Keratinocyte (primary cell): ENCODE results near the gene ASB4. TPM values are rescaled to one million over a fixed set of nuclear protein-coding genes. Genes with fewer than 3 reads are reported as not detected.

ENCODE experiments used
- DNase-seq: peaks from one replicate; pipeline ENCODE4 v3.0.0-alpha.2; 2011; ENCODE audit warnings: low read depth, missing footprints, low spot score
- FAIRE-seq: peaks from 2 replicates; lab custom pipeline; 2011; peaks lifted over from hg19 to GRCh38; lab: Jason Lieb, UNC
- H2AFZ ChIP-seq: 2 replicates; pipeline ENCODE4 v1.6.0; 2012; ENCODE audit warnings: low read length, control low read depth, inconsistent platforms; ENCODE audit not compliant: control insufficient read depth
- H3K27ac ChIP-seq: 2 replicates; pipeline ENCODE4 v1.5.1; 2011; ENCODE audit warnings: low read length; ENCODE audit not compliant: control insufficient read depth, insufficient read depth
- H3K27me3 ChIP-seq: 3 replicates; pipeline ENCODE4 v1.6.0; 2011; ENCODE audit warnings: low read length; ENCODE audit not compliant: control insufficient read depth, insufficient read depth; ENCODE audit errors: extremely low read depth
- H3K36me3 ChIP-seq, 2 experiments: 2 replicates in 1 of 2; 3 replicates in 1 of 2; pipeline ENCODE4 v1.5.1; 2011; ENCODE audit warnings: low read length in 2 of 2, mild to moderate bottlenecking in 1 of 2; ENCODE audit not compliant: control insufficient read depth in 2 of 2, insufficient read depth in 2 of 2; ENCODE audit errors: extremely low read depth in 1 of 2
- H3K4me1 ChIP-seq: 3 replicates; pipeline ENCODE4 v1.5.1; 2011; ENCODE audit warnings: low read length; ENCODE audit not compliant: control insufficient read depth, insufficient read depth; ENCODE audit errors: extremely low read depth
- H3K4me2 ChIP-seq: 3 replicates; pipeline ENCODE4 v1.6.0; 2011; ENCODE audit warnings: low read depth, low read length; ENCODE audit not compliant: control insufficient read depth, insufficient read depth; ENCODE audit errors: extremely low read depth
- H3K4me3 ChIP-seq, 3 experiments: fragments of 200-600 bp in 1 of 3; sonication (generic) in 1 of 3; 2 replicates in 2 of 3; 3 replicates in 1 of 3; pipeline ENCODE4 v1.5.1; 2011 to 2016; ENCODE audit warnings: low read length in 3 of 3, mild to moderate bottlenecking in 3 of 3, control low read depth in 2 of 3, inconsistent platforms in 1 of 3, low read depth in 1 of 3, mixed read lengths in 1 of 3, mixed run types in 1 of 3, moderate library complexity in 1 of 3; ENCODE audit not compliant: control insufficient read depth in 2 of 3, insufficient read depth in 2 of 3; ENCODE audit errors: extremely low read depth in 1 of 3
- H3K79me2 ChIP-seq: 2 replicates; pipeline ENCODE4 v1.6.0; 2012; ENCODE audit warnings: low read length; ENCODE audit not compliant: control insufficient read depth, insufficient read depth
- H3K9ac ChIP-seq: 3 replicates; pipeline ENCODE4 v1.6.0; 2011; ENCODE audit warnings: low read length; ENCODE audit not compliant: control insufficient read depth, insufficient read depth; ENCODE audit errors: extremely low read depth
- H3K9me1 ChIP-seq: 3 replicates; pipeline ENCODE4 v1.6.0; 2011; ENCODE audit warnings: low read length; ENCODE audit not compliant: control insufficient read depth, insufficient read depth; ENCODE audit errors: extremely low read depth
- H3K9me3 ChIP-seq: 2 replicates; pipeline ENCODE4 v1.5.1; 2012; ENCODE audit warnings: low read depth, low read length; ENCODE audit not compliant: control insufficient read depth
- H4K20me1 ChIP-seq: 3 replicates; pipeline ENCODE4 v1.6.0; 2011; ENCODE audit warnings: low read length; ENCODE audit not compliant: control insufficient read depth, insufficient read depth; ENCODE audit errors: extremely low read depth
- CTCF ChIP-seq, 3 experiments: IDR thresholded peaks in 1 of 3; conservative IDR thresholded peaks in 1 of 3; optimal IDR thresholded peaks in 1 of 3; 2 replicates in 2 of 3; 3 replicates in 1 of 3; pipeline versions ENCODE3 to v1.5.1; 2011; ENCODE audit warnings: low read length in 3 of 3, mild to moderate bottlenecking in 3 of 3, moderate library complexity in 2 of 3, control low read depth in 1 of 3, inconsistent platforms in 1 of 3; ENCODE audit not compliant: insufficient read depth in 2 of 3; ENCODE audit errors: extremely low read depth in 1 of 3
- EZH2 ChIP-seq: IDR thresholded peaks from one replicate; pipeline ENCODE4 v1.6.1; 2012; ENCODE audit warnings: inconsistent platforms, mild to moderate bottlenecking, low read length, moderate library complexity
- dilution Hi-C: fragments of 300-500 bp; cut with MboI; formaldehyde crosslinking; loops from one replicate; pipeline ENCODE4 v1.7.0; 2020; ENCODE audit warnings: low sequenced_read_pairs; ENCODE audit not compliant: extremely low pct_ligation_motif_present
- polyA plus RNA-seq, 5 experiments: library from polyadenylated mRNA; depleted of rRNA in 3 of 5; stranded (reverse) in 3 of 5; stranded (forward) in 1 of 5; unstranded in 1 of 5; fragments of >200 nt; gene quantifications; 1 replicate in 1 of 5; 2 replicates in 3 of 5; 3 replicates in 1 of 5; pipeline versions ENCODE4 v1.2.1 to v1.2.3, GENCODE V29; 2011 to 2012; ENCODE audit warnings: missing spikeins in 2 of 5, low read depth in 1 of 5, low replicate concordance in 1 of 5

Gene ASB4
- polyA plus RNA-seq, 1 donor (not counting 4 experiments of a cell fraction or from before 2014, with no cell fraction given) = not detected

DNA sequence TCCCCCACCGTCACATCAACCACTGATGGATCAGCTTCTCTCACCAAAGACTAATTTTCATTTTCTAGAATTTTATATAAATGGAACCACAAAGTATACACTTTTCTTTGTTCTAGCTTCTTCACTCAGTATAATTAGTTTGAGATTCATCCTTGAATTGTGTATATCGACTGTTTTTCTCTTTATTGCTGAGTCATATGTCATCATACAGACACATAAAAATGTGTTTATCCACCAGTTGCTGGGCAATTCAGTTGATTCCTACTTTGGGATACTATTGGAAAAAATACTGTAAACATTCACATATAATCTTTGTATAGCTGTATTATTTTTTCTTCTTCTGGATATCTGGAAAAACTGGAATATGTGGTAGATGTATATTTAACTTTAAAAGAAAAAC, 84.0 kb downstream of the ASB4 start:
- DNase-seq (no peak), FAIRE-seq (no peak)
- TF ChIP-seq EZH2 = no peak
- no peak for TF ChIP-seq CTCF (optimal IDR thresholded peaks at IDR 0.05 in 1 of 3, IDR thresholded peaks at IDR 0.05 in 1 of 3, conservative IDR thresholded peaks at IDR 0.05 in 1 of 3; ENCODE audit: extremely low read depth in 1 of 3, insufficient read depth in 2 of 3, low read length in 3 of 3)
- H3K9me3 ChIP-seq = no peaks in the 10 kb centered on the region
- H2AFZ ChIP-seq = no peak overlapping the region
- H3K9ac ChIP-seq = no peak overlapping the region
- H3K4me1 ChIP-seq = no peaks in the 10 kb centered on the region
- H3K9me1 ChIP-seq = no peaks in the 10 kb centered on the region
- no peak overlapping the region for H3K4me3 ChIP-seq
- no peaks in the 10 kb centered on the region for H4K20me1 ChIP-seq
- H3K27ac ChIP-seq = no peak overlapping the region
- H3K4me2 ChIP-seq = no peak overlapping the region
- H3K36me3 ChIP-seq = no peaks in the 10 kb centered on the region
- no peaks in the 10 kb centered on the region for H3K79me2 ChIP-seq
- dilution Hi-C loops = no loop called here
- H3K27me3 ChIP-seq = no peaks in the 10 kb centered on the region

GRCh38 chr7:95577137-95577536, 91.4 kb downstream of the ASB4 start:
- Histone ChIP-seq H3K4me1 (no peaks in the 10 kb centered on the region), H3K79me2 (no peaks in the 10 kb centered on the region), H4K20me1 (no peaks in the 10 kb centered on the region), H3K9me3 (no peaks in the 10 kb centered on the region), H3K9ac (no peak overlapping the region), H2AFZ (no peak overlapping the region), H3K9me1 (no peaks in the 10 kb centered on the region), H3K27ac (no peak overlapping the region), H3K36me3 (no peaks in the 10 kb centered on the region), H3K27me3 (no peaks in the 10 kb centered on the region), H3K4me3 (no peak overlapping the region), H3K4me2 (no peak overlapping the region)
- FAIRE-seq (no peak), DNase-seq (no peak)
- dilution Hi-C loops = no loop called here
- no peak for TF ChIP-seq EZH2
- no peak for TF ChIP-seq CTCF (optimal IDR thresholded peaks at IDR 0.05 in 1 of 3, IDR thresholded peaks at IDR 0.05 in 1 of 3, conservative IDR thresholded peaks at IDR 0.05 in 1 of 3; ENCODE audit: extremely low read depth in 1 of 3, insufficient read depth in 2 of 3, low read length in 3 of 3)
